Peyer's patch (tissue), 4 donors: ENCODE results near the gene PGAM5. TPM values are rescaled to one million over a fixed set of nuclear protein-coding genes. Genes with fewer than 3 reads are reported as not detected.

Source experiments
- DNase-seq, 3 donors: peaks; one replicate each; pipeline ENCODE4 v3.0.0-alpha.2; 2017 to 2019
- H3K27ac ChIP-seq, 4 donors: fragments of 200-600 bp; sonication (generic); one replicate each; pipeline ENCODE4 v1.5.1; 2016 to 2019
- H3K27me3 ChIP-seq, 2 donors: fragments of 200-600 bp; sonication (generic); one replicate each; pipeline ENCODE4 v1.5.1; 2019
- H3K36me3 ChIP-seq, 3 donors: fragments of 200-600 bp; sonication (generic); one replicate each; pipeline ENCODE4 v1.5.1; 2016 to 2019
- H3K4me1 ChIP-seq, 4 donors: fragments of 200-600 bp; sonication (generic); one replicate each; pipeline ENCODE4 v1.5.1; 2016 to 2019
- H3K4me3 ChIP-seq, 4 donors: fragments of 200-600 bp; sonication (generic); 1 replicate in 3 of 4; 2 replicates in 1 of 4; pipeline ENCODE4 v1.5.1; 2016 to 2019; ENCODE audit warnings: mild to moderate bottlenecking in 1 of 4
- H3K9me3 ChIP-seq, 4 donors: fragments of 200-600 bp; sonication (generic); one replicate each; pipeline ENCODE4 v1.5.1; 2016 to 2019; ENCODE audit warnings: mild to moderate bottlenecking in 1 of 4
- CTCF ChIP-seq, 6 experiments: fragments of 450-650 bp in 4 of 6; fragments of 200-600 bp in 2 of 6; sonication (generic) in 1 of 6; IDR thresholded peaks; one replicate each; pipeline ENCODE4 v1.5.1; 2017 to 2019; ENCODE audit warnings: antibody characterized with exemption in 6 of 6, mild to moderate bottlenecking in 3 of 6, moderate library complexity in 1 of 6
- POLR2A ChIP-seq, 2 donors: fragments of 450-650 bp; IDR thresholded peaks; one replicate each; pipeline ENCODE4 v1.5.1; 2017; ENCODE audit warnings: antibody characterized with exemption in 2 of 2, mild to moderate bottlenecking in 2 of 2, moderate library complexity in 2 of 2
- small RNA-seq, 2 donors: library from RNA; depleted of rRNA; stranded (forward); fragments of <200 nt; gene quantifications; one replicate each; pipeline ENCODE3, GENCODE V24; 2016
- total RNA-seq, 4 donors: library from RNA; depleted of rRNA; stranded (reverse); fragments of >200 nt; gene quantifications; one replicate each; pipeline ENCODE4 v1.1.0, GENCODE V29; 2016

Gene PGAM5
- total RNA-seq, 4 donors from 2014 or later: 23.5 to 45.4 (median 29.0) TPM

GRCh38 chr12:132771126-132771838 is 60.6 kb downstream of the PGAM5 start:
- Histone ChIP-seq H3K27ac (peak overlapping the region; percentile 27 to 82 (median 67)), H3K27me3 (no peaks in the 10 kb centered on the region), H3K4me1 (peaks cover 0 to 7% (median 0%) of the 10 kb centered on the region in 4 donors), H3K4me3 (no peak overlapping the region), H3K36me3 (peaks cover 0 to 67% (median 0%) of the 10 kb centered on the region in 3 donors), H3K9me3 (no peaks in the 10 kb centered on the region)
- TF ChIP-seq POLR2A (IDR thresholded peaks at IDR 0.05) (no peak), CTCF (IDR thresholded peaks at IDR 0.05) (no peak)
- DNase-seq: peak in 2 of 3 donors; percentile 89

Small RNAs within 50 kb of the gene (small RNA-seq; reads per million reads assigned to genes)
- gene RNA5SP379: 0 reads per million in 2 donors

Other genes with a start within 250 kb of the PGAM5 start
- 100 to 1,000 TPM in 1 of 4 donors, 10 to 100 TPM in 3; 48.3 to 484 (median 63.5) TPM for gene FBRSL1, start 220.7 kb upstream of the PGAM5 start, total RNA-seq
- gene LRCOL1, start 100.3 kb upstream of the PGAM5 start, total RNA-seq: not detected
- gene P2RX2, start 92.1 kb upstream of the PGAM5 start, total RNA-seq: 1 to 10 TPM in 3 of 4 donors, not detected in 1; 3.8 to 4.7 (median 4.1) TPM
- gene POLE, start 23.5 kb upstream of the PGAM5 start, total RNA-seq: 100 to 1,000 TPM in 2 of 4 donors, 10 to 100 TPM in 2; 58.3 to 198 (median 84.3) TPM
- gene PXMP2, start 23.3 kb upstream of the PGAM5 start, total RNA-seq: 100 to 1,000 TPM in 2 of 4 donors, 10 to 100 TPM in 2; 19.8 to 157 (median 109) TPM
- gene ANKLE2, start 51.0 kb downstream of the PGAM5 start, total RNA-seq: 100 to 1,000 TPM in 3 of 4 donors, 10 to 100 TPM in 1; 69.0 to 286 (median 133) TPM
- gene GOLGA3, start 118.0 kb downstream of the PGAM5 start, total RNA-seq: 10 to 100 TPM; 47.8 to 90.8 (median 76.6) TPM
- gene CHFR, start 176.8 kb downstream of the PGAM5 start, total RNA-seq: 100 to 1,000 TPM in 1 of 4 donors, 10 to 100 TPM in 3; 80.6 to 125 (median 94.7) TPM
- 10 to 100 TPM in 2 of 4 donors, 1 to 10 TPM in 2; 6.3 to 19.0 (median 12.5) TPM for gene ZNF605, start 245.5 kb downstream of the PGAM5 start, total RNA-seq